Germinal center (tissue), 1 donor: Measurements from ENCODE around the gene RDH8.
"Not testable (repeated sequence)": the region's sequence is repeated elsewhere in the genome, so short reads cannot be mapped to it uniquely, and the experiment has no call there.

ENCODE experiments used
- DNase-seq: peaks from one replicate; pipeline ENCODE4 v3.0.0; 2012; ENCODE audit warnings: mixed read lengths, low spot score

Gene RDH8

DNA sequence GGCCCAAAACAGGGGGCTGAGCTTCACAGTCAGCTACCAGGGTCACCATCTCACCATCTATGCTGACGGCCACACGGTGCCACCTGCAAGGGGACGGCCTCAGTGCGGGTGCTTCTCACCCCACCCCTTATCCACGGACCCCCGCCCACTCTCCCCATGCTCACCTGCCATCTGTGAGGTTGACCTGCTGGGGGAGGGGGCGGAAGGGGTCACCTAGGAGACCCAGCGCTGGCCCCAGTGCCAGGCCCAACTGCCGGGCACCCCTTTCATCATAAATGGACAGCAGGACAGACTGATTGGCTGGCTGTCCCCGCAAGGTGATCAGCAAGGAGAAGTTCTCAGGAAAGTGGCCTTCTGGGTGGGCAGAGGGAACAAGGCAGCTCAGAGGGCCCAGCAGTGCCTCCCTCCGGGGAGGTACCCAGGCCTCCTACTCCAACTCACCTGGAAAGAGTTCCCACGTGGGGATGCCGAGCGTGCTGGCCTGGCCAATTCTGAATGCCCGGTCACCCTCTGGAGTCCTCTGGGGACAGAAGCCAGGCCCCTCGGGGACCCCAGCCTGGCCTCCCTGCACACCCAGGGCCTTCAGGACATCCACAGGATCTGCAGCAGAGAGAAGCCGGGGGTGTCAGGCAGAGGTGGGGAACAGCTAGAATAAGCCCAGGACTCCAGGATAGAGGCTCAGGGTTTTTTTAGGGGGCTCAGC lies 7.5 kb upstream of the RDH8 start:
- DNase-seq, result no peak

DNA sequence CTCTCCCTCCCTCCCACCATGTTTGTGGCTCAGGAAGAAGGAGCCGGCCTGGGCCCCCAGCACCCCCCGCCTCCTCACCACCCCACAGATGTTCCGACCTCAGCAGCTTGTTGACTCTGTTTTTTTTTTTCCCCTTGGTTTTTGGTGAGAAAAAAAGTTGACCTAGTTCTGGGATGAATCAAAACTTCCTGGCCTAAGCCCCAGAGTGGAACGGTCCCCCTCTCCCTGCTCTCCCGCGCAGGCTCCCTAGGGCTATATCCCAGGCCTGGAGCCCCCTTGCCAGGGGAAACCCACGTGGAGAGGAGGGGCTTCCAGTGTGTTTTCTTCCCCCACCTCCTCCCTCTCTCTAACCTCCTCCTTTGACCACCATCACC lies 7.0 kb upstream of the RDH8 start:
- no peak for DNase-seq

DNA sequence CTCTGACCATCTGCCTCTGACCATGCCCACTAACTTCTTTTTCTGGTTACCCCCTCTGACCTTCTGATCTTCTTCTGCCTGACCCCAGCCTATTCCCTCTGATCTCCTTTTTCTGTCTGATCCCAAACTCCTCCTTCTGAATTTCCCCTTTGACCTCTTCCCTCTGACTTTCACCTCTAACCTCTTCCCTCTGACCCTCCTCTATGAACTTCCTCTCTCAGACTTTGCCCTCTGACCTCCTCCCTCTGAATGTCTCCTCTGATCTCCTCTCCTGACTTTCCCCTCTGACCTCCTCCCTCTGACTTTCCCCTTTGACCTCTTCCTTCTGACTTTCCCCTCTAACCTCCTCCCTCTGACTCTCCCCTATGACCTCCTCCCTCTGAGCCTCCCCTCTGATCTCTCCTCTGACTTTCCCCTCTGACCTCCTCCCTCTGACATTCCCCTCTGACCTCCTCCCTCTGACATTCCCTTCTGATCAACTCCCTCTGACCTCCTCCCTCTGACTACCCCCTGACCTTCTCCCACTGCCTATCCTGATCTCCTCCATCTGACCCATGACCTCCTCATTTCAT lies 6.4 kb upstream of the RDH8 start:
- no peak for DNase-seq

DNA sequence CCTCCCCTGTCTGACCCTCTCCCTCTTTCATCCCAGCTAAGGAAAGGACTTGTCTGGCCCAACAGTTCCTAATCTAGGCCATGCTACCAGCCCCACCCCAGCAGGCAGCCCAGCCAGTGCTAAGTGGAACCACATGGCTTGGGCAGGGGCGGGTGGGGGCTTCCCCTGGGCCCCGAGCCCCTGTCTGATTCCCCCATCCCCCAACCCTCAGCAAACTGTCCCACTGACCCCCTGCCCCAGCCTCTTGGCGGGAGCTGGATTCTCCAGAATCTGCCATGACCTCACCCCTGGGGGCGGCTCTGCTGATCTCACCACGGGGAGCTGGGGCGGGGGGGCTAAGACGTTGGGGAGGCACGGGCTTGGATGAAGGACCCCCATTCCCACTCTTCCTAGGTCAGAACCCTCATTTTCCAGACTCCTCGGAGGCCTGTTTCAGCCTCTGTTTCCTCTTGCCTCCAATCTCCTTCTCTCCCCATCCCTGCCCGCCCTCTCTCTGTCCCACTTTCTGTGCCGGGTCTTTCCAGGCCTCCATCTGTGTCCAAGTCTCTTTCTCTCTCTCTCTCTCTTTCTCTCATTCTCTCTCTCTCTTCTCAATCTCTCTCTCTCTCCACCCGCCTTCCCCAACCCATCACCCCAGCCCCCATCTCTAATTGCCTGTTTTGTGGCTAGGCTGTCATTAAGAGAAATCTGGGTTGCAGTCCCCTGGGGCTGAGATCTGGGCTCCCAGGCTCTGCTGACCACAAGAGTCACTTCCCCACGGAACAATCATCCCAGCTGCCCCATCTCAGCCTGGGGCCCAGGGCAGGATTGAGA lies 5.7 kb upstream of the RDH8 start:
- no peak for DNase-seq

DNA sequence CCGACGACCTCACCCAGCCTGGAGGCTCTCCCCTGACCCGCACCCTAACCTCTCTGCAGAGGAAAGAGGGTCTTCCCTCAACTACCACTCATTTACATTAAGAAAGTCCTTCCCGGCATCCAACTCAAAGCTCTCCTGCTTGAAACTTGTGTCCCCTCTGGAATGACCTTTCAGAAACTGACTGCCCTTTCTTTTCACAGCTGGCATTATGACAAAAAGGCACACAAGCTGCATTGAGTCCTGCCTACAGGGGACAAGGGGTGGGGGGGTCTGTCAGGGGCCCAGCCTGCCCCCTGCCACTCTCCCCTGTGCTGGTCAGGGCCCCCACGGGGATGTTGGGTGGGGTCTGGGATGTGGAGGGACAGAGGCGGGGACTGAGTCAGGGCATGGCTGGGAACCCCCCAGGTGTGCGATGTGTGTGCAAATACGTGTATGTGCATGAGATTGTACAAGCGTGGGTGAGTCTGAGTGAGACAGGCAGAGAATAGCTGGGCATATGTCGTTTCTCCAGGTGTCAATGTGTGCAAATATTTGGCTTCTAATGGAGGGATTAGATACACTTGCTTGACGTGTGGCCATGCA lies 5.0 kb upstream of the RDH8 start:
- DNase-seq, result no peak

DNA sequence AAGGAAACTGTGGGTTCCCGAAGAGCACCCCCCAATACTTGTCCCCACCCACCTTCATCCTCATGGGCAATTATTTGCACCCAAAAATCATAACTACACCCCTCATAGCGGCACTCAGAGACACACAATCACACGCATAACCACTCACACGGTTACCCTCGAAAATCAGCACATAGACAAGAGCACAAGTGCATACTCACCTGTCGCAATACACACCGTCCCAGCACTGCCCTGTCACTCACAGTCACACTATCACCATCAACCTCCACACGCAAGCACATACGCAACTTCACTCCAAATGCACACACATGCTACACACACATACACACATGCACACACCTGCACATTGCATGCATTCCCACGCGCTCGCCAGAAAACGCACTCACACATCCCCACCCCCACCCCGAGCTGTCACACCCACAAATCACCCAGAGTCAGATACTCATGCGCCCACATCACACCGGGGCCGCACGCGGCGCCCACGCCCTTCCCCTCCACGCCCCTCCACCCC lies 3.5 kb upstream of the RDH8 start:
- DNase-seq, result no peak

DNA sequence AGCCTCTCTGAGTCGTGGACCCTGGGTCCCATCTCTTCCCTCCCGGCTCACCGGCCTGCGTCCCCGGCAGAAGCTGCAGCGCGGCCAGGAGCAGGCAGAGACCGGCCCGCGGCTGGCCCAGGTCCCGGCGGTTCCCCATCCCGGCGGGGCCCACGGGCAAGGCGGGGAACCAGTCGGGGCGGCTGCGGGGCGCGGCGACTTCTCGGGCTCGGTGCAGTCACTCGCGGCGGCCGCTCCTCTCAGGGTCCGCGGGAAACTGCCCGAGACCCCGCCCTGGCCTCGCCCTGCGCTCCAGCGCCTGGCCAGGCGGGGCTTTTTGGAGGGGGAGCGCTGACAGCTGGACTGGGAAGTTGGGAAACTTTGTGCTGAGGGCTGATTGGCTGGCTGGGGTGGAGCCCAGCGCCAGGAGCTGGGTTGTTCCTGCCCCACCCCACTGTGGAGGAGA lies 3.0 kb upstream of the RDH8 start, which contains the start of gene COL5A3:
Gene COL5A3, minus strand, starts transcription at position 258 of the 445 bp plus-strand sequence. Its CDS starts 119 bp downstream, at position 139.
- no peak for DNase-seq

DNA sequence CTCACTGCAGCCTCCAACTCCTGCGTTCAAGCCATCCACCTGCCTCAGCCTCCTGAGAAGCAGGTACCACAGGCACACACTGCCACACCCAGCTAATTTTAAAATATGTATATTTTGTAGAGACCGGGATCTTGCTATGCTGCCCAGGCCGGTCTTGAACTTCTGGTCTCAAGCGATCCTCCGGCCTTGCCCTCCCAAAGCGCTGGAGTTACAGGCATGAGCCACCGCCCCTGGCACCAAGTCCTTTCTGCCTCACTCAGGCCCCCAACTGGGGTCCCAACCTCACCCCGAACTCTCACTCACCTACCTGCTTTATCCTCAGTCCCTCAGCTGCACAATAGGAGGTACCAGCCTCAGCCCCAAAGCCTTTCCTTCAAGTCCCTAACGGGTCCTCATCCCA lies 2.3 kb upstream of the RDH8 start:
- no peak for DNase-seq

DNA sequence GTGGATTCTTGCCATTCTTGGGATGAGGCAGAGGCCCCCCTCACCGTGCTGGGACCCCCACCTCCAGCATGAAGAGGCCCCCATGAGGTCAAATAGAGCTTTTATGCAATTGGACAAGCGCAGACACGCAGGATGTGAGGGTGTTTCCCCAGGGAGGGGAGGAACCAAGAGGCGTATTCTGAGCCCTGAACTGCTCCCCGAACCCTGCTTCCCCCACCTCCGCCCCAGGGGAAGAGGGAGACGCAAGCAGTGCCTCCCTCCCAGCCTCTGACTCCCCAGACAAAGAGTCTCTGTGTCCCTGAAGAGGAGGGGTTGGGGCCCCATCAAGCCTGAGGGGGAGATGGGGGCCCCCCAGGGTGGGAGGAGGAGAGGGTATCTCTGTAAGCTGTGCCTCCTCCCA lies 1.3 kb upstream of the RDH8 start:
- no peak for DNase-seq

DNA sequence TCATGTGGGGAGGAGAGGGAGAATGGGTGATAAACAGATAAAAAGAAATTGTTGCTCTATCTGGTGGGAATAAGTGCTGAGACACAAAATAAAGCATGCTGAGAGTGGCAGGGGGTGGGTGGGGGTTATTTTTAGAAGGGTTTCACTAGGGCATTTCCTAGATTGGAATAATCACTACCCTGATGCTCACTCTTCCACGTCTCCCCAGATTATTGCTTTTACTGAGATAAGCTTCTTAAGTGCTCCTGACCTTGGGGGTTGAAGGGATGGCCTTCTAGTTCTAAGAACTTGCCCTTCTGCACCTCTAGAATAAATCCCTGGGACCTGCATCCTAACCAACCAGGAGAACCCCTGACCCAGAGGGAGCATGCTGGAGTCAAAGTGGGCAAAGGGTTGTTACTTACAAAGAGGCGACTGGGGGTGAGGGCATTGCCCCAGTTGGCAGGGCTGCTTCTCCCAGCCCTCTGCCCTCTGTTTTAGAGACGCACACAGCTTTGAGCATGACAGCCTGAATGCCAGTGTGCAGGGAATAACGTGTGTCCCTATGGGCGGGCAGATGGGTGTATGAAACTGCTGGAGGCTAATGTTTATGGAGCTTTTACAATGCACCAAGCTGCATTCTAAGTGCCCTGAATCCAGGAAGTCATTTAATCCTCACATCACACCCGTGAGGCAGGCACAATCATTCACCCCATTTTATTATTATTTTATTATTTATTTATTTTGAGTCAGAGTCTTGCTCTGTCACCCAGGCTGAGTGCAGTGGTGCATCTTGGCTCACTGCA lies 743 bp downstream of the RDH8 start:
- DNase-seq, result no peak

DNA sequence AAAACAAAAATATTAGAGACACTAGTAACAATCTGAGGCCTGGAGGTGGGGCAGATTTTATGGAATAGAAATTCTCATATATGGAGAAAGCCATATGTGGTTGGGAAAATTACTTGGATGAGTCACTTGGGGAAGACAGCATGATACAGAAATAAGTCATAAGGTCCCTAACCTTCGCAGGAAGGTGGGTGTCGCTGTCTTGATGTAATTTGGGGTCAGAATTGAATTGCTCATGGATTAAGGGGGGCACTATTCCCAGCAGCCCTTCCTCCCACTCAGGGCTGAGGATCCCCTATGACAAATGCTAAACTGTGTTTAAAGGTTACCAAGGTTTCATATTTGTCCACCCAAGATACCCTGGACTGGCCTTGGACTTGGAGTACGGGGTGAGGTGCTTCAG lies 5.0 kb downstream of the RDH8 start:
- no peak for DNase-seq

DNA sequence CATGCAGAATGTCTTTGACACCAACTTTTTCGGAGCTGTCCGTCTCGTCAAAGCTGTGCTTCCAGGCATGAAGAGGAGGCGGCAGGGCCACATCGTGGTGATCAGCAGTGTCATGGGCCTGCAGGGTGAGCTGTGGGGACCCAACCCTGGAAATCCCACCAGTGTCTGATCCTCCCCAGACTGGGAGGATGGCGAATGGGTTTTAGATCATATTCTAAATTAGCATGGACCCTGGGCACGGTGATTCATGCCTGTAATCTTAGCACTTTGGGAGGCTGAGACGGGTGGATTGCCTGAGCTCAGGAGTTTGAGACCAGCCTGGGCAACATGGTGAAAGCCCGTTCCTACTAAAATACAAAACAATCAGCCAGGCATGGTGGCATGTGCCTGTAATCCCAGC lies 5.5 kb downstream of the RDH8 start:
- DNase-seq, result no peak

DNA sequence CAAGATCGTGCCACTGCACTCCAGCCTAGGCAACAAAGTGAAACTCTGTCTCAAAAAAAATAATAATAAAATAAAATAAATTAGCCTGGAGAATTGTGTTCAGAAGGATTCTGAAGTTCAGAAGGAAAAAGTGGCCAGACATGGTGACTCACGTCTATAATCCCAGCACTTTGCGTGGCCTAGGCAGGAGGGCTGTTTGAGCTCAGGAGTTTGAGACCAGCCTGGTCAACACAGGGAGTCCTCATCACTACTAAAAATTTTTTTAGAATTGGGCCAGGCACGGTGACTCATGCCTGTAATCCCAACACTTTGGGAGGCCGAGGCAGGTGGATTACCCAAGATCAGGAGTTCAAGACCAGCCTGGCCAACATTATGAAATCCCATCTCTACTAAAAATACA lies 6.0 kb downstream of the RDH8 start:
- DNase-seq, result no peak

DNA sequence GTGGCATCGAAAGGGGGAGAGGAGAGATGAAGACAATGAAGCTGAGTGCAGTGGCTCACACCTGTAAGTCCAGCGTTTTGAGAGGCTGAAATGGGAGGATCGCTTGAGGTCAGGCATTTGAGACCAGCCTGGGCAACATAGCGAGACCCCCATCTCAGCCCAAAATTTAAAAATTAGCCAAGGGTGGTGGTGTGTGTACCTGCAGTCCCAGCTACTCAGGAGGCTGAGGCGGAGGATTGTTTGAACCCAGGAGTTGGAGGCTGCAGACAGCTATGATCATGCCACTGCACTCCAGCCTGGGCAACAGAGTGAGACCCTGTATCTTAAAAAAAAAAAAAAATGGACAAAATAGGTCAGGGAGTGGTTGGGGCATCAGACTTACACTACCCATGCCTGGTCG lies 7.6 kb downstream of the RDH8 start:
- DNase-seq, result no peak

DNA sequence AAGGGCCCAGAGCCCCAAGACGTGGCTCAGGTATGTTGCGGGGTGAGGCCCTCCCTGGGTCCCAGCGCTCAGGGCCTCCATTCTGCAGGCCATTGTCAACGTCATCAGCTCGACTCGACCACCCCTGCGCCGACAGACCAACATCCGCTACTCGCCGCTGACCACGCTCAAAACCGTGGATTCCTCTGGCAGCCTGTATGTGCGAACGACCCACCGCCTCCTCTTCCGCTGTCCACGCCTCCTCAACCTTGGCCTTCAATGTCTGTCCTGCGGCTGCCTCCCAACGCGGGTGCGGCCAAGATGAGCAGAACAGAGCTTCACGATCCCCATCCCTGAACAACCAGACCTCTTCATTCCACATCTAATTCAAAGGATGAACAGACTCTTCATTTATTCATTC lies 8.2 kb downstream of the RDH8 start:
- DNase-seq, result no peak

DNA sequence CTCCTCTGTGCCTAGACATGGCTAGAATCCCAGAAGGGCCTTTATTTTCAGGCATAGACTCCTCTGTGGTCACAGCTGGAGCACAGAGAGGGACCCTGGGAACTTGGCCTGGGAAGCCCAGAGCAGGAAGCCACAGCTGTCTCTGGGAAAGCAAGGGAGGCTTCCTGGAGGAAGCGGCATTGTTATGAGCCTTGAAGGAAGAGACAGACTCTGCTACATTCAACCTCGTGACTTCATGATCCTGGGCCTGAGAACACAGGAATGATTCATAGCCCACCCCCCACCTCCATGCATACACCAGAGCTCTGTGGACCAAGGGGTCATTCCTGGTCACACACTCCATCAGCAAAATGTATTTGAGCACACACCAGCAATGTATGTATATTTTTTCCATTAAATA lies 8.6 kb downstream of the RDH8 start:
- no peak for DNase-seq

DNA sequence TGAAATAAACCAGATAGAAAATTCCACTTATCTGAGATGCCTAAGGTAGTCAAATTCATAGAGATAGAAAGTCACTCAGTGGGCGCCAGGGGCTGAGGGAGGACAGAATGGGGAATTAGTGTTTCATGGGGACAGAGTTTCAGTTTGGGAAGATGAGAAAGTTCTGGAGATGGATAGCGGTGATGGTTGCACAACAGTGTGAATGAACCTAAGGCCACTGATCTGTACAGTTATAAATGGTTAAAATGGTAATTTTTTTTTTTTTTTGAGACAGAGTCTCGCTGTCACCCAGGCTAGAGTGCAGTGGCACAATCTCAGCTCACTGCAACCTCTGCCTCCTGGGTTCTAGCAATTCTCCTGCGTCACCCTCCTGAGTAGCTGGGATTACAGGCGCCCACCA lies 9.8 kb downstream of the RDH8 start:
- not testable (repeated sequence) for DNase-seq

DNA sequence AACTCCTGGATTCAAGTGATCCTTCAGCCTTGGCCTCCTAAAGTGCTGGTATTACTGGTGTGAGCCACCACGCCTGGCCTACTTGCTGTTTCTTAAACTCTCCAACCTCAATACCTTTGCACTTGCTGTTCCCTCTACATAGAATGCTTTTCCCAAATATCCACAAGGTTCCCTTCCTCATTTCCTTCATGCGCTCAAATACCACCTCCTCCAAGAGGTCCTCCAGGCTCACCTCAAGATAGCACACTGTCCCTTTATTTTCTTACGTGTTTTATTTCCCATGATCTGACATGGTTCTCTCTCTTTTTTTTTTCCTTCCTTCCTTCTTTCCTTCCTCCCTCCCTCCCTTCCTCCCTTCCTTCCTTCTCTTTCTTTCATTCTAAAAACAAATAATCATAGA lies 13.5 kb downstream of the RDH8 start:
- DNase-seq, result no peak

DNA sequence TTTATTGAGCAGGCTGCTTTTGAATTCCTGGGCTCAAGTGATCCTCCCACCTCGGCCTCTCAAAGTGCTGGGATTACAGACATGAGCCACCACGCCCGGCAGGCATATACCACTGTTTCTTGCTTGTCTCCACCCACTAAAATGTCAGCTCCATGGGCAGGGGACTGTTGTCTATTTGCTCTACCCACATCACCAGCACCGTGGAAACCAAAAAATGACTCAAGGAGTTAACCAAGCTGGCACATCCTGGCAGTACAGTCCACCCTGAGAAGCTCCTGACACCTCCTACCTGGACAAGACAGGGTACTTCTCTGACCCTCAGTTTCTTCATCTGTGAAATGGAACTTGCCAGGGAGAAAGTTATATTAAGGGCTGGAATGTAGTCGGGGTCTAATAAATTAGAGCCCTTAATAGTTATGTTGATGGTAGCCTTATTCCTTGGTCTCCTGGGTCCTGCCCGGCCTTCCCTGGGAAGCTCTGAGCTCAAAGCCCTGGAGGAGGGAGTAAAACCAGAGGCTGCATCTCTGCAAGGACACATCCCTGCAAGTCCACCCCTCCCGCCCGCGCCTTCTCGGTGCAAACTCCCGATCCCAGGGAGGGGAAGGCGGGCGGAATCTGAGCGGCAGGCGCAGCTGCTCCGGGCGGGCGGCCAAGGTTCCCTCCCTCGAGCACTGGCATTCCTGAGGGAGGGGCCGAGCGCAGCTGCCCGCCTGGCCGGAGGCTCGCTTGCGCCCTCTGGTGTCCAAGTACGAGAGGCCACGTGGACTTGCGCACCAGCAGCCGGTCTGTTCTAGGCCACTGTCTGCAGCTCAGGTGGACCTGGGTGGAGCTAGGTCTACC lies 14.1 kb downstream of the RDH8 start:
- peak; percentile 89 for DNase-seq

DNA sequence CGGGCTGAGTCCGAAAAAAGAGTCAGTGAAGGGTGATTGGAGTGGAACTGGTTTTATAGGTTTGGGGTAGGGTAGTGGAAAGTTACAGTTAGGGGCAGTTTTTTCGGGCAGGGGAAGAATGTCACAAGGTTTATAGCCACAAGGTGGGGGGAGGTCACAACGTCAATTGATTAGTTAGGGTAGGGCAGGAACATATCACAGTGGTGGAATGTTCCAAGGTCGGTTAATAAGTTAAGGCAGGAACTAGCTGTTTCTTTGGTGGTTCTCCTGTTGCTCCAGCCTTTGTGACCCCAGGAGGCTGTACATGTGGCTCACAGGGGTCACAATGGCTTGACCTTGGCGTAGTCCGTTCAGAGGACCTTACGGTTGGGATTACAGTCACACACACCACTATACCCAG lies 20.3 kb downstream of the RDH8 start:
- DNase-seq, result no peak

DNA sequence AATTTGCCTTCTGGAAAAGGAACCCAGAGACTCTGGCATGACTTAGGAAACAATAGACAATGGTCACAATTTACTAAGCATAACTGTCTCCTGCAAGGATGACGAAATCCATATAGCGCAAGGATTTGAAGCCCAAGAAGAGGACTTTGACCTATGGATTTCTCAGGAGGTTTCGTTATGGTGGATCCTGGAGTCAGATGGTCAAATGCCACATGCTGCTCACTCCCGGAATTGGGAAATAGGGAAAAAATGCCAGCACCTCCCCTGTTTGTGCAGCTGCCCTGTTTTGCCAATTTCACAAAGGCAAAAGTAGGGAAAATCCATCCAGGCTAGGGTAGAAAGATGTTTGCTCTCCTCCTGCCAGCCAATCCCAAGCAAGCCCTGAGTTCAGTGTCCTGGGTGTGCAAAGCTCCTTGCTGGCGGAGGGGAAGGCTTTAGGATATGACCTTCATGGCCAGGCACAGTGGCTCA lies 23.4 kb downstream of the RDH8 start:
- DNase-seq, result no peak
